AG09309 (cell line): Measurements from ENCODE around the gene CDC42BPB.

Source experiments
- DNase-seq: peaks from one replicate; pipeline ENCODE4 v3.0.0-alpha.2; 2010; ENCODE audit warnings: low read depth
- H3K4me3 ChIP-seq: 2 replicates; pipeline ENCODE4 v1.5.1; 2011; ENCODE audit warnings: mild to moderate bottlenecking, low read depth, low read length, moderate library complexity; ENCODE audit not compliant: control insufficient read depth
- CTCF ChIP-seq: IDR thresholded peaks from 2 replicates; pipeline ENCODE4 v1.5.1; 2011; ENCODE audit warnings: mild to moderate bottlenecking, low read depth, low read length, inconsistent platforms; ENCODE audit not compliant: insufficient read depth, control insufficient read depth; ENCODE audit errors: missing control alignments

CDC42BPB gene

GRCh38 chr14:103073367-103073875 is 16.1 kb upstream of the CDC42BPB start:
- H3K4me3 ChIP-seq = no peak overlapping the region
- TF ChIP-seq CTCF = no peak
- DNase-seq = no peak

- TF ChIP-seq CTCF = no peak
- no peak for DNase-seq
- H3K4me3 ChIP-seq = no peak overlapping the region
Measured at GRCh38 chr14:103072595-103073366, 15.4 kb upstream of the CDC42BPB start.

- H3K4me3 ChIP-seq = no peak overlapping the region
- no peak for TF ChIP-seq CTCF
- no peak for DNase-seq
Measured at GRCh38 chr14:103071544-103072251, 14.3 kb upstream of the CDC42BPB start.

GRCh38 chr14:103070971-103071542 is 13.7 kb upstream of the CDC42BPB start:
- no peak overlapping the region for H3K4me3 ChIP-seq
- no peak for DNase-seq
- no peak for TF ChIP-seq CTCF

GRCh38 chr14:103070263-103070885 is 13.0 kb upstream of the CDC42BPB start:
- DNase-seq = no peak
- TF ChIP-seq CTCF = no peak
- H3K4me3 ChIP-seq = no peak overlapping the region

- H3K4me3 ChIP-seq = no peak overlapping the region
- DNase-seq = no peak
- TF ChIP-seq CTCF = no peak
Measured at GRCh38 chr14:103068351-103069073, 11.2 kb upstream of the CDC42BPB start.
